ENCODE results near the gene SPSB3. TPM values are rescaled to one million over a fixed set of nuclear protein-coding genes. Genes with fewer than 3 reads are reported as not detected.

SPSB3 gene
- total and polyA plus RNA-seq, 9 of the 15 experiments (the other 6 are each of a cell fraction or from before 2014, with no cell fraction given), result 0.39 to 37.4 (median 7.1) TPM

DNA sequence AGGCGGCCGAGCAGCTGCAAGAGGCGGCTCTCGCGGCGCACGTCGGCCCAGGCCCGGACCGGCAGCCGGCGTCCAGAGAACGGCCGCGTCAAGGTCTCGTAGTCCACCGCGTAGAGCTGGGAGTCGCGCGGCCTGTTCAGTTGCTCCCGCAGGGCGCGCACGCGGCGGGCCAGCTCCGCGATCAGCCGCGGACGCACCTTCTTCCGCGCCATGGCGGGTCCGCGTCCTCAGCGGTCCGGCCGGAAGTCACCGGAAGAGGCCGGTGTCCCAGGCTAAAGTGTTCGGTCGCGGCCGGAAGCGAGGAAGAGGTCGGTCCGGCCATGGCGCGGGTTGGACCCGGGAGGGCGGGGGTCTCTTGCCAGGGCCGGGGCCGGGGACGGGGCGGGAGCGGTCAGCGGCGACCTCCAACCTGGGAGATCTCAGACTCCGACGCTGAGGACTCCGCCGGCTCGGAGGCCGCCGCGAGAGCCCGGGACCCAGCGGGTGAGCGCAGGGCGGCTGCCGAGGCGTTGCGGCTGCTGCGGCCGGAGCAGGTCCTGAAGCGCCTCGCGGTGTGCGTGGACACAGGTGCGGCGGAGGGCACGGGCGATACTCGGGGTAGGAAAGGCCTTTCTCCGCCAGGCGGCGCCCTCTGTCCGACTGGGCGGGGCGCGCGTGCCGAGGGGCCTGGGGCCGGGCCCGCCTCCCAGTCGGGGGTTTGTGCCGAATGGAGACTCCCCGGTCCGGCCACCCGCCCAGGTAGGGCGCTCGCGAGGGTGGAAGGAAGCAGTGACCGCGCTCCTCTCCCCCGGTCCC lies 9.3 kb downstream of the SPSB3 start, which contains the start of gene MRPS34 (continued):
- TF ChIP-seq, protein P1, sequence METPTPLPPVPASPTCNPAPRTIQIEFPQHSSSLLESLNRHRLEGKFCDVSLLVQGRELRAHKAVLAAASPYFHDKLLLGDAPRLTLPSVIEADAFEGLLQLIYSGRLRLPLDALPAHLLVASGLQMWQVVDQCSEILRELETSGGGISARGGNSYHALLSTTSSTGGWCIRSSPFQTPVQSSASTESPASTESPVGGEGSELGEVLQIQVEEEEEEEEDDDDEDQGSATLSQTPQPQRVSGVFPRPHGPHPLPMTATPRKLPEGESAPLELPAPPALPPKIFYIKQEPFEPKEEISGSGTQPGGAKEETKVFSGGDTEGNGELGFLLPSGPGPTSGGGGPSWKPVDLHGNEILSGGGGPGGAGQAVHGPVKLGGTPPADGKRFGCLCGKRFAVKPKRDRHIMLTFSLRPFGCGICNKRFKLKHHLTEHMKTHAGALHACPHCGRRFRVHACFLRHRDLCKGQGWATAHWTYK (CRISPR knock-in tag; IDR thresholded peaks at IDR 0.05), result peak; percentile 66; the same call in 1 of the 2 replicates
- TF ChIP-seq, protein P2, sequence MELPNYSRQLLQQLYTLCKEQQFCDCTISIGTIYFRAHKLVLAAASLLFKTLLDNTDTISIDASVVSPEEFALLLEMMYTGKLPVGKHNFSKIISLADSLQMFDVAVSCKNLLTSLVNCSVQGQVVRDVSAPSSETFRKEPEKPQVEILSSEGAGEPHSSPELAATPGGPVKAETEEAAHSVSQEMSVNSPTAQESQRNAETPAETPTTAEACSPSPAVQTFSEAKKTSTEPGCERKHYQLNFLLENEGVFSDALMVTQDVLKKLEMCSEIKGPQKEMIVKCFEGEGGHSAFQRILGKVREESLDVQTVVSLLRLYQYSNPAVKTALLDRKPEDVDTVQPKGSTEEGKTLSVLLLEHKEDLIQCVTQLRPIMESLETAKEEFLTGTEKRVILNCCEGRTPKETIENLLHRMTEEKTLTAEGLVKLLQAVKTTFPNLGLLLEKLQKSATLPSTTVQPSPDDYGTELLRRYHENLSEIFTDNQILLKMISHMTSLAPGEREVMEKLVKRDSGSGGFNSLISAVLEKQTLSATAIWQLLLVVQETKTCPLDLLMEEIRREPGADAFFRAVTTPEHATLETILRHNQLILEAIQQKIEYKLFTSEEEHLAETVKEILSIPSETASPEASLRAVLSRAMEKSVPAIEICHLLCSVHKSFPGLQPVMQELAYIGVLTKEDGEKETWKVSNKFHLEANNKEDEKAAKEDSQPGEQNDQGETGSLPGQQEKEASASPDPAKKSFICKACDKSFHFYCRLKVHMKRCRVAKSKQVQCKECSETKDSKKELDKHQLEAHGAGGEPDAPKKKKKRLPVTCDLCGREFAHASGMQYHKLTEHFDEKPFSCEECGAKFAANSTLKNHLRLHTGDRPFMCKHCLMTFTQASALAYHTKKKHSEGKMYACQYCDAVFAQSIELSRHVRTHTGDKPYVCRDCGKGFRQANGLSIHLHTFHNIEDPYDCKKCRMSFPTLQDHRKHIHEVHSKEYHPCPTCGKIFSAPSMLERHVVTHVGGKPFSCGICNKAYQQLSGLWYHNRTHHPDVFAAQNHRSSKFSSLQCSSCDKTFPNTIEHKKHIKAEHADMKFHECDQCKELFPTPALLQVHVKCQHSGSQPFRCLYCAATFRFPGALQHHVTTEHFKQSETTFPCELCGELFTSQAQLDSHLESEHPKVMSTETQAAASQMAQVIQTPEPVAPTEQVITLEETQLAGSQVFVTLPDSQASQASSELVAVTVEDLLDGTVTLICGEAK (IDR thresholded peaks at IDR 0.05), result peak; percentile 99
- TF ChIP-seq, protein P2 (CRISPR knock-in tag; IDR thresholded peaks at IDR 0.05), result no peak
- TF ChIP-seq, protein P3, sequence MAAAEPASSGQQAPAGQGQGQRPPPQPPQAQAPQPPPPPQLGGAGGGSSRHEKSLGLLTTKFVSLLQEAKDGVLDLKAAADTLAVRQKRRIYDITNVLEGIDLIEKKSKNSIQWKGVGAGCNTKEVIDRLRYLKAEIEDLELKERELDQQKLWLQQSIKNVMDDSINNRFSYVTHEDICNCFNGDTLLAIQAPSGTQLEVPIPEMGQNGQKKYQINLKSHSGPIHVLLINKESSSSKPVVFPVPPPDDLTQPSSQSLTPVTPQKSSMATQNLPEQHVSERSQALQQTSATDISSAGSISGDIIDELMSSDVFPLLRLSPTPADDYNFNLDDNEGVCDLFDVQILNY (CRISPR knock-in tag; IDR thresholded peaks at IDR 0.05), result peak; percentile 61; the same call in 1 of the 2 replicates
- TF ChIP-seq FOXM1 (IDR thresholded peaks at IDR 0.05; ENCODE audit: low read depth) (no peak), FOXM1 (CRISPR knock-in tag; IDR thresholded peaks at IDR 0.05; ENCODE audit: low read depth) (peak; percentile 20; the same call in 1 of the 2 replicates), TCF3 (CRISPR knock-in tag; IDR thresholded peaks at IDR 0.05) (peak; percentile 23), FOXP1 (CRISPR knock-in tag; IDR thresholded peaks at IDR 0.05) (0 out of 2 replicates have a peak, but pooled peaks have one; percentile 41), JUND (IDR thresholded peaks at IDR 0.05; ENCODE audit: borderline replicate concordance, low read depth, low read length) (peak; percentile 61), JUND (tag; IDR thresholded peaks at IDR 0.05; ENCODE audit: borderline replicate concordance, low read depth, low read length) (peak; percentile 15; the same call in 1 of the 3 replicates)
- TF ChIP-seq, protein P4, sequence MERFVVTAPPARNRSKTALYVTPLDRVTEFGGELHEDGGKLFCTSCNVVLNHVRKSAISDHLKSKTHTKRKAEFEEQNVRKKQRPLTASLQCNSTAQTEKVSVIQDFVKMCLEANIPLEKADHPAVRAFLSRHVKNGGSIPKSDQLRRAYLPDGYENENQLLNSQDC (CRISPR knock-in tag; IDR thresholded peaks at IDR 0.05), result 0 out of 2 replicates have a peak, but pooled peaks have one; percentile 49
- TF ChIP-seq, protein P5, sequence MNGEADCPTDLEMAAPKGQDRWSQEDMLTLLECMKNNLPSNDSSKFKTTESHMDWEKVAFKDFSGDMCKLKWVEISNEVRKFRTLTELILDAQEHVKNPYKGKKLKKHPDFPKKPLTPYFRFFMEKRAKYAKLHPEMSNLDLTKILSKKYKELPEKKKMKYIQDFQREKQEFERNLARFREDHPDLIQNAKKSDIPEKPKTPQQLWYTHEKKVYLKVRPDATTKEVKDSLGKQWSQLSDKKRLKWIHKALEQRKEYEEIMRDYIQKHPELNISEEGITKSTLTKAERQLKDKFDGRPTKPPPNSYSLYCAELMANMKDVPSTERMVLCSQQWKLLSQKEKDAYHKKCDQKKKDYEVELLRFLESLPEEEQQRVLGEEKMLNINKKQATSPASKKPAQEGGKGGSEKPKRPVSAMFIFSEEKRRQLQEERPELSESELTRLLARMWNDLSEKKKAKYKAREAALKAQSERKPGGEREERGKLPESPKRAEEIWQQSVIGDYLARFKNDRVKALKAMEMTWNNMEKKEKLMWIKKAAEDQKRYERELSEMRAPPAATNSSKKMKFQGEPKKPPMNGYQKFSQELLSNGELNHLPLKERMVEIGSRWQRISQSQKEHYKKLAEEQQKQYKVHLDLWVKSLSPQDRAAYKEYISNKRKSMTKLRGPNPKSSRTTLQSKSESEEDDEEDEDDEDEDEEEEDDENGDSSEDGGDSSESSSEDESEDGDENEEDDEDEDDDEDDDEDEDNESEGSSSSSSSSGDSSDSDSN (IDR thresholded peaks at IDR 0.05; ENCODE audit: borderline replicate concordance in 1 of 2, low read depth in 2 of 2, low read length in 2 of 2), result peak; percentile 95 to 97

All from K562 (cell line).